Measurements from ENCODE around the gene PATJ. TPM values are rescaled to one million over a fixed set of nuclear protein-coding genes. Genes with fewer than 3 reads are reported as not detected.

PATJ gene
- total RNA-seq, 1 experiment from 2014 or later = 57.9 TPM

DNA sequence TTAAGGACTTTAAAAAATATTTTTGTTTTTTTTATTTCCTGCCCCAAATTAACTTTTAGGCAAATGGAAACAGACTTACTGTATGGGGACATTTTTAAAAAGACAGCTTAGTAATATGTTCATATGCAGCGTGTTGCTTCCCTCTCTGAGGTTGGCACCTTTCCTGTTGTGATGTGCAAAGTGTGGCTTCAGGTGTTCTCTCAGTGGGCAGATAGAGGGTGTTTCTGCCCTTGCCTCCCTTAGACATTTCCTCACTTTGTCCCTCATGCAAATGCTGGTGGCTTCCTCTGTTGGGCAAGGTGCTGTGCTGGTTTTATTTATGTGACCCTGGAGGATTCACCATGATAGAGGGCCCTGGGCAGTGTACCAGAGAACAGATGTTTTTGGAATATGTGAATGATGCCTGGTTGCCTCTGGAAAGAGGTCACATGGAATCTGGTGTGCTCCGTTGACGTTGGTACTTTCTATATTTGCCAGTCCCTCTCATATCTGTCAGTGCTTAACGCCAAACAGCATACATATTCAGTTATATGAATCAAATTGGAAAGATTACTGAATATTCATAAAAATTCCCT, 123.5 kb downstream of the PATJ start:
- Mint-ChIP-seq H3K27me3 (ENCODE audit: low read depth) (no peaks in the 10 kb centered on the region), H3K9me3 (no peaks in the 10 kb centered on the region), H3K4me1 (peaks cover 16% of the 10 kb centered on the region), H3K27ac (no peak overlapping the region), H3K36me3 (peaks cover 29% of the 10 kb centered on the region), H3K4me3 (no peak overlapping the region)
- no peak for TF ChIP-seq GRHL2 (CRISPR knock-in tag; IDR thresholded peaks at IDR 0.05; ENCODE audit: insufficient replicate concordance, severe bottlenecking)
- TF ChIP-seq ZNF671 (CRISPR knock-in tag; IDR thresholded peaks at IDR 0.05) = no peak
- TF ChIP-seq CREB1 (CRISPR knock-in tag; IDR thresholded peaks at IDR 0.05) = no peak
- TF ChIP-seq, protein P1, sequence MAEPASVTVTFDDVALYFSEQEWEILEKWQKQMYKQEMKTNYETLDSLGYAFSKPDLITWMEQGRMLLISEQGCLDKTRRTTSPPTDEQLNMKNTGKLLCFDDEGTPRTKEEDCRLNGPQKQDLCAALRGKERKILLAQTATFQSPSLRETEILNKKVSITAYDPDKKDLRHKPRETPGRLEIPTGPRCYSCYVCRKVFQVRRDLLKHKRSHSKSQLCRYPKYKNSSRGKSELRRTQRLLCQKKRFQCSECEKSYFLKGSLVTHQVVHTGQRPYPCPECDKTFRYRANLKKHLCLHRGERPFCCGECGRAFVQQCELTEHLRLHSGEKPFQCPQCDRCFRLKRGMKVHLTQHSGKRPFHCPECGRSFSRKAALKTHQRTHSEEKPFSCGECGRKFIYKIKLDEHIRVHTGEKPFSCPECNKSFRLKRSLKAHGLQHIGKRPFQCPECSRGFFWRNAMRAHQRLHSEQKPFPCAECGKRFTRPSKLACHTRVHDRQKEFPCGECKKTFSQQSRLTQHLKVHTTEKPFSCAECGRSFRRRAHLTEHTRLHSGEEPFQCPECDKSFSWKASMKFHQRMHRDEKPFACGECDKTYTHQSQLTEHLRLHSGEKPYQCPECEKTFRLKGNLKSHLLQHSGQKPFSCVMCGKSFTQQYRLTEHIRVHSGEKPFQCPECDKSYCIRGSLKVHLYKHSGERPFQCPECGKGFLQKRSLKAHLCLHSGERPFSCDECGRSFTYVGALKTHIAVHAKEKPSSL (CRISPR knock-in tag; conservative IDR thresholded peaks at IDR 0.05) = no peak
- ATAC-seq (no peak), DNase-seq (ENCODE audit: low spot score) (no peak)
- POLR2A ChIA-PET = no interaction called here
- CTCF ChIA-PET = no interaction called here

DNA sequence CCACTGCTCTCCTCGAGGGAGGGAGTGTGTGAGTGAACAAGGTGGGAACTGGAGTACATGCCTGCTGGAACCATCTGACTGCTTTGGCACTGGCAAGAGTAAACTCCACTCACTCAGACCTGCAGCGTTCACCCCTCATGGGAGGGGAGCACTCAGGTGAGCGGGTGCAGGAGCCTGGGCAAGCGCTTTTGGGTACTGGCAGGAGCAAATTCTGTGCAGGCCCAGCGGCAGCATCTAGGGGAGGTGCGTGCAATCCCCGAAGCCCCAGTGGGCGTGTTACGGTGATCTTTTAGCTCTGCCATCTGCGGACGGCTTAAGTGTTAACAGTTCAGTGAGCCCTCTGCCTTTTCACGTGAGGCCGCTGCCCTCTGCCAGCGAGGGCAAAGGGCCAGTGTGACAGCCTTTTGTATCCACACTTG, 127.4 kb downstream of the PATJ start:
- H3K36me3 Mint-ChIP-seq = peaks cover 41% of the 10 kb centered on the region
- ATAC-seq (peak; percentile 72), DNase-seq (ENCODE audit: low spot score) (no peak)
- TF ChIP-seq, protein P2, sequence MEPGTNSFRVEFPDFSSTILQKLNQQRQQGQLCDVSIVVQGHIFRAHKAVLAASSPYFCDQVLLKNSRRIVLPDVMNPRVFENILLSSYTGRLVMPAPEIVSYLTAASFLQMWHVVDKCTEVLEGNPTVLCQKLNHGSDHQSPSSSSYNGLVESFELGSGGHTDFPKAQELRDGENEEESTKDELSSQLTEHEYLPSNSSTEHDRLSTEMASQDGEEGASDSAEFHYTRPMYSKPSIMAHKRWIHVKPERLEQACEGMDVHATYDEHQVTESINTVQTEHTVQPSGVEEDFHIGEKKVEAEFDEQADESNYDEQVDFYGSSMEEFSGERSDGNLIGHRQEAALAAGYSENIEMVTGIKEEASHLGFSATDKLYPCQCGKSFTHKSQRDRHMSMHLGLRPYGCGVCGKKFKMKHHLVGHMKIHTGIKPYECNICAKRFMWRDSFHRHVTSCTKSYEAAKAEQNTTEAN (CRISPR knock-in tag; IDR thresholded peaks at IDR 0.05) = no peak
- TF ChIP-seq ZNF121 (CRISPR knock-in tag; IDR thresholded peaks at IDR 0.05) (no peak), FOXP1 (CRISPR knock-in tag; IDR thresholded peaks at IDR 0.05; ENCODE audit: borderline replicate concordance) (no peak), NFYB (CRISPR knock-in tag; conservative IDR thresholded peaks at IDR 0.05; ENCODE audit: low read depth) (no peak), GRHL2 (CRISPR knock-in tag; IDR thresholded peaks at IDR 0.05; ENCODE audit: insufficient replicate concordance, severe bottlenecking) (no peak), EMX1 (CRISPR knock-in tag; IDR thresholded peaks at IDR 0.05) (no peak)
- TF ChIP-seq, protein P3, sequence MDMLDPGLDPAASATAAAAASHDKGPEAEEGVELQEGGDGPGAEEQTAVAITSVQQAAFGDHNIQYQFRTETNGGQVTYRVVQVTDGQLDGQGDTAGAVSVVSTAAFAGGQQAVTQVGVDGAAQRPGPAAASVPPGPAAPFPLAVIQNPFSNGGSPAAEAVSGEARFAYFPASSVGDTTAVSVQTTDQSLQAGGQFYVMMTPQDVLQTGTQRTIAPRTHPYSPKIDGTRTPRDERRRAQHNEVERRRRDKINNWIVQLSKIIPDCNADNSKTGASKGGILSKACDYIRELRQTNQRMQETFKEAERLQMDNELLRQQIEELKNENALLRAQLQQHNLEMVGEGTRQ (CRISPR knock-in tag; IDR thresholded peaks at IDR 0.05) = no peak
- TF ChIP-seq, protein P4, sequence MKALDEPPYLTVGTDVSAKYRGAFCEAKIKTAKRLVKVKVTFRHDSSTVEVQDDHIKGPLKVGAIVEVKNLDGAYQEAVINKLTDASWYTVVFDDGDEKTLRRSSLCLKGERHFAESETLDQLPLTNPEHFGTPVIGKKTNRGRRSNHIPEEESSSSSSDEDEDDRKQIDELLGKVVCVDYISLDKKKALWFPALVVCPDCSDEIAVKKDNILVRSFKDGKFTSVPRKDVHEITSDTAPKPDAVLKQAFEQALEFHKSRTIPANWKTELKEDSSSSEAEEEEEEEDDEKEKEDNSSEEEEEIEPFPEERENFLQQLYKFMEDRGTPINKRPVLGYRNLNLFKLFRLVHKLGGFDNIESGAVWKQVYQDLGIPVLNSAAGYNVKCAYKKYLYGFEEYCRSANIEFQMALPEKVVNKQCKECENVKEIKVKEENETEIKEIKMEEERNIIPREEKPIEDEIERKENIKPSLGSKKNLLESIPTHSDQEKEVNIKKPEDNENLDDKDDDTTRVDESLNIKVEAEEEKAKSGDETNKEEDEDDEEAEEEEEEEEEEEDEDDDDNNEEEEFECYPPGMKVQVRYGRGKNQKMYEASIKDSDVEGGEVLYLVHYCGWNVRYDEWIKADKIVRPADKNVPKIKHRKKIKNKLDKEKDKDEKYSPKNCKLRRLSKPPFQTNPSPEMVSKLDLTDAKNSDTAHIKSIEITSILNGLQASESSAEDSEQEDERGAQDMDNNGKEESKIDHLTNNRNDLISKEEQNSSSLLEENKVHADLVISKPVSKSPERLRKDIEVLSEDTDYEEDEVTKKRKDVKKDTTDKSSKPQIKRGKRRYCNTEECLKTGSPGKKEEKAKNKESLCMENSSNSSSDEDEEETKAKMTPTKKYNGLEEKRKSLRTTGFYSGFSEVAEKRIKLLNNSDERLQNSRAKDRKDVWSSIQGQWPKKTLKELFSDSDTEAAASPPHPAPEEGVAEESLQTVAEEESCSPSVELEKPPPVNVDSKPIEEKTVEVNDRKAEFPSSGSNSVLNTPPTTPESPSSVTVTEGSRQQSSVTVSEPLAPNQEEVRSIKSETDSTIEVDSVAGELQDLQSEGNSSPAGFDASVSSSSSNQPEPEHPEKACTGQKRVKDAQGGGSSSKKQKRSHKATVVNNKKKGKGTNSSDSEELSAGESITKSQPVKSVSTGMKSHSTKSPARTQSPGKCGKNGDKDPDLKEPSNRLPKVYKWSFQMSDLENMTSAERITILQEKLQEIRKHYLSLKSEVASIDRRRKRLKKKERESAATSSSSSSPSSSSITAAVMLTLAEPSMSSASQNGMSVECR (CRISPR knock-in tag; IDR thresholded peaks at IDR 0.05; ENCODE audit: borderline replicate concordance) = no peak
- H3K27ac Mint-ChIP-seq = peak overlapping the region; percentile 73; the same call in 1 of the 2 replicates
- no peak overlapping the region for H3K4me3 Mint-ChIP-seq
- no peaks in the 10 kb centered on the region for H3K27me3 Mint-ChIP-seq (ENCODE audit: low read depth)
- peaks cover 20% of the 10 kb centered on the region for H3K4me1 Mint-ChIP-seq
- ChIA-PET CTCF (interaction anchor here (0.7 kb wide), 1 partner anchor 18 kb away, joined by 5 read pairs; no protein-coding TSS in a partner anchor), POLR2A (no interaction called here)
- H3K9me3 Mint-ChIP-seq = peaks cover 15% of the 10 kb centered on the region

DNA sequence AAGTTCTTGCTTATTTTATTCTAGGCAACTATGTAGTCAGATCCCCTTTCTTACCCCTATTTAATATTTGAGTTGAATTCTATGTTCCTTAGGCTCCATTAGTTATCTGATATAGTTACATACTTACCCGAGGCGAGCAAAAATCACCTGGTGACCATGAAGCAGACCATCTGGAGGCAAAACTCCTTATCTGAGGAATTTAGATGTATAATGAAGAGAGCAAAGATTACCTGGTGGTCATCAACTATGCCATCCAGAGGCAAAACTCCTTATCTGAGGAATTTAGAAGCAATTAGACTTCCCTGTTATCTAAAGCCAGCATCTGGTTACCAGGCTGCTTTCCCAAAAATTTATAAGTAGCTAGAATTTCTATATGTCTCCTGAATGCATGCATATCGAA, 129.9 kb downstream of the PATJ start:
- H3K36me3 Mint-ChIP-seq = peaks cover 42% of the 10 kb centered on the region

More for the DNA sequence above, 129.9 kb downstream of the PATJ start:
- POLR2A ChIA-PET = no interaction called here
- DNase-seq (ENCODE audit: low spot score) = no peak
- H3K4me3 Mint-ChIP-seq = no peak overlapping the region
- no peaks in the 10 kb centered on the region for H3K27me3 Mint-ChIP-seq (ENCODE audit: low read depth)
- peak overlapping the region; percentile 32; the same call in 1 of the 2 replicates for H3K27ac Mint-ChIP-seq
- peaks cover 20% of the 10 kb centered on the region for H3K4me1 Mint-ChIP-seq
- ATAC-seq = no peak
- CTCF ChIA-PET = no interaction called here
- no peak for TF ChIP-seq OVOL2 (CRISPR knock-in tag; IDR thresholded peaks at IDR 0.05; ENCODE audit: borderline replicate concordance)
- TF ChIP-seq RELA (CRISPR knock-in tag; IDR thresholded peaks at IDR 0.05; ENCODE audit: borderline replicate concordance) = no peak
- no peak for TF ChIP-seq SOX15 (CRISPR knock-in tag; IDR thresholded peaks at IDR 0.05)
- TF ChIP-seq, protein P5, sequence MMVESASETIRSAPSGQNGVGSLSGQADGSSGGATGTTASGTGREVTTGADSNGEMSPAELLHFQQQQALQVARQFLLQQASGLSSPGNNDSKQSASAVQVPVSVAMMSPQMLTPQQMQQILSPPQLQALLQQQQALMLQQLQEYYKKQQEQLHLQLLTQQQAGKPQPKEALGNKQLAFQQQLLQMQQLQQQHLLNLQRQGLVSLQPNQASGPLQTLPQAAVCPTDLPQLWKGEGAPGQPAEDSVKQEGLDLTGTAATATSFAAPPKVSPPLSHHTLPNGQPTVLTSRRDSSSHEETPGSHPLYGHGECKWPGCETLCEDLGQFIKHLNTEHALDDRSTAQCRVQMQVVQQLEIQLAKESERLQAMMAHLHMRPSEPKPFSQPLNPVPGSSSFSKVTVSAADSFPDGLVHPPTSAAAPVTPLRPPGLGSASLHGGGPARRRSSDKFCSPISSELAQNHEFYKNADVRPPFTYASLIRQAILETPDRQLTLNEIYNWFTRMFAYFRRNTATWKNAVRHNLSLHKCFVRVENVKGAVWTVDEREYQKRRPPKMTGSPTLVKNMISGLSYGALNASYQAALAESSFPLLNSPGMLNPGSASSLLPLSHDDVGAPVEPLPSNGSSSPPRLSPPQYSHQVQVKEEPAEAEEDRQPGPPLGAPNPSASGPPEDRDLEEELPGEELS (CRISPR knock-in tag; IDR thresholded peaks at IDR 0.05) = no peak
- TF ChIP-seq, protein P6, sequence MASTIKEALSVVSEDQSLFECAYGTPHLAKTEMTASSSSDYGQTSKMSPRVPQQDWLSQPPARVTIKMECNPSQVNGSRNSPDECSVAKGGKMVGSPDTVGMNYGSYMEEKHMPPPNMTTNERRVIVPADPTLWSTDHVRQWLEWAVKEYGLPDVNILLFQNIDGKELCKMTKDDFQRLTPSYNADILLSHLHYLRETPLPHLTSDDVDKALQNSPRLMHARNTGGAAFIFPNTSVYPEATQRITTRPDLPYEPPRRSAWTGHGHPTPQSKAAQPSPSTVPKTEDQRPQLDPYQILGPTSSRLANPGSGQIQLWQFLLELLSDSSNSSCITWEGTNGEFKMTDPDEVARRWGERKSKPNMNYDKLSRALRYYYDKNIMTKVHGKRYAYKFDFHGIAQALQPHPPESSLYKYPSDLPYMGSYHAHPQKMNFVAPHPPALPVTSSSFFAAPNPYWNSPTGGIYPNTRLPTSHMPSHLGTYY (CRISPR knock-in tag; IDR thresholded peaks at IDR 0.05) = no peak
- no peak for TF ChIP-seq NR1H2 (CRISPR knock-in tag; IDR thresholded peaks at IDR 0.05)
- TF ChIP-seq, protein P7, sequence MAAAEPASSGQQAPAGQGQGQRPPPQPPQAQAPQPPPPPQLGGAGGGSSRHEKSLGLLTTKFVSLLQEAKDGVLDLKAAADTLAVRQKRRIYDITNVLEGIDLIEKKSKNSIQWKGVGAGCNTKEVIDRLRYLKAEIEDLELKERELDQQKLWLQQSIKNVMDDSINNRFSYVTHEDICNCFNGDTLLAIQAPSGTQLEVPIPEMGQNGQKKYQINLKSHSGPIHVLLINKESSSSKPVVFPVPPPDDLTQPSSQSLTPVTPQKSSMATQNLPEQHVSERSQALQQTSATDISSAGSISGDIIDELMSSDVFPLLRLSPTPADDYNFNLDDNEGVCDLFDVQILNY (CRISPR knock-in tag; IDR thresholded peaks at IDR 0.05) = no peak
- no peak for TF ChIP-seq MXD4 (CRISPR knock-in tag; IDR thresholded peaks at IDR 0.05; ENCODE audit: borderline replicate concordance)
- H3K9me3 Mint-ChIP-seq = peaks cover 15% of the 10 kb centered on the region

Data from WTC11 (cell line).